H1 (cell line): ENCODE measurements around the gene IL9R. TPM values are rescaled to one million over a fixed set of nuclear protein-coding genes. Genes with fewer than 3 reads are reported as not detected.

Source experiments
- HDAC2 ChIP-seq, 2 experiments: fragments of 300-600 bp in 1 of 2; sonication (generic) in 1 of 2; IDR thresholded peaks; 2 replicates each; pipeline ENCODE4 v1.6.1; 2011 to 2012; ENCODE audit warnings: low read depth in 2 of 2, low read length in 2 of 2, mild to moderate bottlenecking in 2 of 2, moderate library complexity in 2 of 2, borderline replicate concordance in 1 of 2, inconsistent platforms in 1 of 2
- KDM4A ChIP-seq: IDR thresholded peaks from one replicate; pipeline ENCODE4 v1.7.1; 2012; ENCODE audit warnings: low read depth, mild to moderate bottlenecking, moderate library complexity, low read length, inconsistent platforms; ENCODE audit not compliant: severe bottlenecking
- polyA plus RNA-seq, 7 experiments: library from polyadenylated mRNA; depleted of rRNA in 3 of 7; stranded (reverse) in 5 of 7; unstranded in 2 of 7; fragments of >200 nt in 5 of 7; fragments of 200-250 nt in 2 of 7; gene quantifications; 1 replicate in 5 of 7; 2 replicates in 1 of 7; 4 replicates in 1 of 7; pipeline versions ENCODE4 v1.2.1 to v1.2.3, GENCODE V29; 2011 to 2013; ENCODE audit warnings: missing spikeins in 2 of 7, mixed read lengths in 2 of 7
- total RNA-seq: library from RNA; stranded (reverse); fragmentation: NEBNext Ultra II Directional; extraction: Animal tissue kit (Norgen Biotek cat#: 25700); gene quantifications from 2 replicates; pipeline ENCODE4 v1.2.1, GENCODE V29; 2021
- TF ChIP-seq, protein P1 (sequence below): fragments of 300-600 bp; sonication (generic); IDR thresholded peaks from 2 replicates; pipeline ENCODE4 v1.7.1; 2012; ENCODE audit warnings: low read length, moderate library complexity, mild to moderate bottlenecking, inconsistent platforms; ENCODE audit not compliant: insufficient replicate concordance

IL9R gene
- total and polyA plus RNA-seq, 2 of the 8 experiments (the other 6 are each of a cell fraction or from before 2014, with no cell fraction given) = 0.14 to 0.28 TPM

DNA sequence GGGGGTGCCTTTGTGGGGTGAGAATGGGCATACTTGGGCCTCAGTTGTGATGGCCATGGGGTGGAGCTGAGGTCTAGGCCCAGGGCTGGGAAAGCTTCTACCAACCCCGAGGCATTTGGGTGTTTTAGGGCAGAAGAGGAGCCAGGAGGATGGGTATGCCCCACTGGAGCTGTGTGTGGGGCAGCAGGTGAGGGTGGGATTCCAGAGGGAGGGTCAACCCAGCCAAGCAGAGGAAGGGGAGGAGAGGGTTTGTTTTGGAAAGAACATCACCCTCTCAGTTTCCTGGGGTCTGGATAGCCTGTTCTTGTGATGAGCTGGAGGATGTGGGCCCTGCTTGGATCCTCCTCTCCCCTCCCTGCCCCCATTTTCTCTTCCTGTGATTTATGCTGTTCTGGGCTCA, 620 bp downstream of the IL9R start (continued):
- TF ChIP-seq, protein P1, sequence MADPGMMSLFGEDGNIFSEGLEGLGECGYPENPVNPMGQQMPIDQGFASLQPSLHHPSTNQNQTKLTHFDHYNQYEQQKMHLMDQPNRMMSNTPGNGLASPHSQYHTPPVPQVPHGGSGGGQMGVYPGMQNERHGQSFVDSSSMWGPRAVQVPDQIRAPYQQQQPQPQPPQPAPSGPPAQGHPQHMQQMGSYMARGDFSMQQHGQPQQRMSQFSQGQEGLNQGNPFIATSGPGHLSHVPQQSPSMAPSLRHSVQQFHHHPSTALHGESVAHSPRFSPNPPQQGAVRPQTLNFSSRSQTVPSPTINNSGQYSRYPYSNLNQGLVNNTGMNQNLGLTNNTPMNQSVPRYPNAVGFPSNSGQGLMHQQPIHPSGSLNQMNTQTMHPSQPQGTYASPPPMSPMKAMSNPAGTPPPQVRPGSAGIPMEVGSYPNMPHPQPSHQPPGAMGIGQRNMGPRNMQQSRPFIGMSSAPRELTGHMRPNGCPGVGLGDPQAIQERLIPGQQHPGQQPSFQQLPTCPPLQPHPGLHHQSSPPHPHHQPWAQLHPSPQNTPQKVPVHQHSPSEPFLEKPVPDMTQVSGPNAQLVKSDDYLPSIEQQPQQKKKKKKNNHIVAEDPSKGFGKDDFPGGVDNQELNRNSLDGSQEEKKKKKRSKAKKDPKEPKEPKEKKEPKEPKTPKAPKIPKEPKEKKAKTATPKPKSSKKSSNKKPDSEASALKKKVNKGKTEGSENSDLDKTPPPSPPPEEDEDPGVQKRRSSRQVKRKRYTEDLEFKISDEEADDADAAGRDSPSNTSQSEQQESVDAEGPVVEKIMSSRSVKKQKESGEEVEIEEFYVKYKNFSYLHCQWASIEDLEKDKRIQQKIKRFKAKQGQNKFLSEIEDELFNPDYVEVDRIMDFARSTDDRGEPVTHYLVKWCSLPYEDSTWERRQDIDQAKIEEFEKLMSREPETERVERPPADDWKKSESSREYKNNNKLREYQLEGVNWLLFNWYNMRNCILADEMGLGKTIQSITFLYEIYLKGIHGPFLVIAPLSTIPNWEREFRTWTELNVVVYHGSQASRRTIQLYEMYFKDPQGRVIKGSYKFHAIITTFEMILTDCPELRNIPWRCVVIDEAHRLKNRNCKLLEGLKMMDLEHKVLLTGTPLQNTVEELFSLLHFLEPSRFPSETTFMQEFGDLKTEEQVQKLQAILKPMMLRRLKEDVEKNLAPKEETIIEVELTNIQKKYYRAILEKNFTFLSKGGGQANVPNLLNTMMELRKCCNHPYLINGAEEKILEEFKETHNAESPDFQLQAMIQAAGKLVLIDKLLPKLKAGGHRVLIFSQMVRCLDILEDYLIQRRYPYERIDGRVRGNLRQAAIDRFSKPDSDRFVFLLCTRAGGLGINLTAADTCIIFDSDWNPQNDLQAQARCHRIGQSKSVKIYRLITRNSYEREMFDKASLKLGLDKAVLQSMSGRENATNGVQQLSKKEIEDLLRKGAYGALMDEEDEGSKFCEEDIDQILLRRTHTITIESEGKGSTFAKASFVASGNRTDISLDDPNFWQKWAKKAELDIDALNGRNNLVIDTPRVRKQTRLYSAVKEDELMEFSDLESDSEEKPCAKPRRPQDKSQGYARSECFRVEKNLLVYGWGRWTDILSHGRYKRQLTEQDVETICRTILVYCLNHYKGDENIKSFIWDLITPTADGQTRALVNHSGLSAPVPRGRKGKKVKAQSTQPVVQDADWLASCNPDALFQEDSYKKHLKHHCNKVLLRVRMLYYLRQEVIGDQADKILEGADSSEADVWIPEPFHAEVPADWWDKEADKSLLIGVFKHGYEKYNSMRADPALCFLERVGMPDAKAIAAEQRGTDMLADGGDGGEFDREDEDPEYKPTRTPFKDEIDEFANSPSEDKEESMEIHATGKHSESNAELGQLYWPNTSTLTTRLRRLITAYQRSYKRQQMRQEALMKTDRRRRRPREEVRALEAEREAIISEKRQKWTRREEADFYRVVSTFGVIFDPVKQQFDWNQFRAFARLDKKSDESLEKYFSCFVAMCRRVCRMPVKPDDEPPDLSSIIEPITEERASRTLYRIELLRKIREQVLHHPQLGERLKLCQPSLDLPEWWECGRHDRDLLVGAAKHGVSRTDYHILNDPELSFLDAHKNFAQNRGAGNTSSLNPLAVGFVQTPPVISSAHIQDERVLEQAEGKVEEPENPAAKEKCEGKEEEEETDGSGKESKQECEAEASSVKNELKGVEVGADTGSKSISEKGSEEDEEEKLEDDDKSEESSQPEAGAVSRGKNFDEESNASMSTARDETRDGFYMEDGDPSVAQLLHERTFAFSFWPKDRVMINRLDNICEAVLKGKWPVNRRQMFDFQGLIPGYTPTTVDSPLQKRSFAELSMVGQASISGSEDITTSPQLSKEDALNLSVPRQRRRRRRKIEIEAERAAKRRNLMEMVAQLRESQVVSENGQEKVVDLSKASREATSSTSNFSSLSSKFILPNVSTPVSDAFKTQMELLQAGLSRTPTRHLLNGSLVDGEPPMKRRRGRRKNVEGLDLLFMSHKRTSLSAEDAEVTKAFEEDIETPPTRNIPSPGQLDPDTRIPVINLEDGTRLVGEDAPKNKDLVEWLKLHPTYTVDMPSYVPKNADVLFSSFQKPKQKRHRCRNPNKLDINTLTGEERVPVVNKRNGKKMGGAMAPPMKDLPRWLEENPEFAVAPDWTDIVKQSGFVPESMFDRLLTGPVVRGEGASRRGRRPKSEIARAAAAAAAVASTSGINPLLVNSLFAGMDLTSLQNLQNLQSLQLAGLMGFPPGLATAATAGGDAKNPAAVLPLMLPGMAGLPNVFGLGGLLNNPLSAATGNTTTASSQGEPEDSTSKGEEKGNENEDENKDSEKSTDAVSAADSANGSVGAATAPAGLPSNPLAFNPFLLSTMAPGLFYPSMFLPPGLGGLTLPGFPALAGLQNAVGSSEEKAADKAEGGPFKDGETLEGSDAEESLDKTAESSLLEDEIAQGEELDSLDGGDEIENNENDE = no peak
- TF ChIP-seq HDAC2 (IDR thresholded peaks at IDR 0.05; ENCODE audit: borderline replicate concordance in 1 of 2, low read depth in 2 of 2, low read length in 2 of 2) (no peak), KDM4A (no peak)
- TF ChIP-seq, all 59 proteins: peak for 0
